HL-60 (cell line): ENCODE results near the gene B3GAT2.

ENCODE experiments used
- DNase-seq, 2 experiments: peaks; one replicate each; pipeline ENCODE4 v3.0.0-alpha.2; 2010 to 2020; ENCODE audit warnings: low read depth in 1 of 2, low spot score in 1 of 2
- H3K27ac ChIP-seq: fragments of 250-450 bp; sonication (Bioruptor Pico); replicated peaks from 2 replicates; pipeline ENCODE4 v1.5.1; 2020; ENCODE audit warnings: mild to moderate bottlenecking, moderate library complexity
- H3K27me3 ChIP-seq: fragments of 250-450 bp; sonication (Bioruptor Pico); 2 replicates; pipeline ENCODE4 v1.5.1; 2021; ENCODE audit warnings: mild to moderate bottlenecking, moderate library complexity; ENCODE audit not compliant: insufficient read depth, poor library complexity, severe bottlenecking
- H3K4me3 ChIP-seq: replicated peaks from 2 replicates; pipeline ENCODE4 v1.5.1; 2011; ENCODE audit warnings: mild to moderate bottlenecking, control low read depth, low read length; ENCODE audit not compliant: insufficient read depth
- CTCF ChIP-seq: IDR thresholded peaks from one replicate; pipeline ENCODE4 v1.5.1; 2011; ENCODE audit warnings: low read length, control low read depth, inconsistent platforms; ENCODE audit not compliant: insufficient read depth
- GABPA ChIP-seq: IDR thresholded peaks from 2 replicates; pipeline ENCODE4 v1.6.1; 2012; ENCODE audit warnings: low read depth
- POLR2AphosphoS5 ChIP-seq: IDR thresholded peaks from 2 replicates; pipeline ENCODE4 v1.6.1; 2012; ENCODE audit warnings: low read depth
- REST ChIP-seq: IDR thresholded peaks from 2 replicates; pipeline ENCODE4 v1.6.1; 2012; ENCODE audit warnings: low read depth; ENCODE audit not compliant: insufficient replicate concordance
- SPI1 ChIP-seq: IDR thresholded peaks from 2 replicates; pipeline ENCODE4 v1.6.1; 2012; ENCODE audit warnings: low read depth, mild to moderate bottlenecking, borderline replicate concordance

B3GAT2 gene

DNA sequence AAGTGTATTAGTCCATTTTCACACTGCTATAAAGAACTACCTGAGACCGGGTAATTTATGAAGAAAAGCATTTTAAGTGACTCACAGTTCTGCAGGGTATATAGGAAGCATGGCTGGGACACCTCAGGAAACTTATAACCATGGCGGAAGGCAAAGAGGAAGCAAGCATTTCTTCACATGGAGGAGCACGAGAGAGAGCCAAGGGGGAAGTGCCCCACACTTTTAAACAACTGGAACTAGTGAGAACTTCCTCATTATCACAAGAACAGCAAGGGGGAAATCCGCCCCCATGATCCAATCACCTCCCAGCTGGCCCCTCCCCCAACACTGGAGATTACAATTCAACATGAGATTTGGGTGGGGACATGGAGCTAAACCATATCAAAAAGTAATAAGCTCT, 28.3 kb upstream of the B3GAT2 start:
- no peak overlapping the region for H3K4me3 ChIP-seq
- no peaks in the 10 kb centered on the region for H3K27me3 ChIP-seq
- TF ChIP-seq SPI1 (peak; percentile 93), CTCF (no peak)
- peak overlapping the region; percentile 40; the same call in 1 of the 2 replicates for H3K27ac ChIP-seq
- DNase-seq = peak; percentile 83 to 84

DNA sequence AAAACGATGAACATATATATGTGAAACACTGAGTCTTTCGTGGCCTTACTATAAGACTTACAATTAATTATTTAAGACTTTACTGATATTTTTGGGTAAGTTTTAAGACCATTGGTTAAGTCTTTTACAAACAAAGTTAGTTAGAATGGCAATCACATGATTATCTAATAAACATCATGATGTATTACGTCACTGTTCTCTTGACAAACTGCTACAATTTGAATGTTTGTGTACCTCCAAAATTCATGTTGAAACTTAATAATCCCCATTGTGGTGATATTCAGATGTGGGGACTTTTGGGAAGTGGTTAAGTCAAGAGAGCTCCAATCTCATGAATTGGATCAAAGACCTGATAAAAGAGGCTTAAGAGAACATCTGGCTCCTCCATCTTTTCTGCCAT, 25.9 kb upstream of the B3GAT2 start:
- DNase-seq = no peak
- no peak overlapping the region for H3K27ac ChIP-seq
- TF ChIP-seq GABPA (no peak), REST (no peak), SPI1 (no peak), CTCF (no peak), POLR2AphosphoS5 (no peak)
- H3K27me3 ChIP-seq = no peaks in the 10 kb centered on the region
- no peak overlapping the region for H3K4me3 ChIP-seq

DNA sequence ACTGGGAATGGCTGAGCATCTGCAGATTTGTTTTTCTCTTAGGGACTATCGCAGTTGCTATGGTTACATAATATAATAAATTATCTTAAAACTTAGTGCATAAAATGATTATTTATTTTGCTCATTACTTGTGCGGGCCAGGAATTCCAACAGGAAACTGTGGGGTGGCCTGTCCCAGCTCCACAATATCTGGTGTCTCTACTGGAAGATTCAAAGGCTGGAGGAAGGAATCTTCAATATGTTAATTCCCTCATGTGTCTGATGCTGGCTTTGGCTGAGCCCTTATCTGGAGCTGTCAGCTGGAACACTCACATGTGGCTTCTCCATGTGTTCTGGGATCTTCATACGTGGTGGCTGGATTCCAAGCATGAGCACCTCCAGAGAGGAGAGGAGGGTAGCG, 23.9 kb upstream of the B3GAT2 start:
- no peak for TF ChIP-seq GABPA
- TF ChIP-seq REST = no peak
- no peak for TF ChIP-seq POLR2AphosphoS5
- TF ChIP-seq CTCF = no peak
- no peak for TF ChIP-seq SPI1
- Histone ChIP-seq H3K27ac (no peak overlapping the region), H3K27me3 (peaks cover 4% of the 10 kb centered on the region), H3K4me3 (no peak overlapping the region)
- DNase-seq = no peak

DNA sequence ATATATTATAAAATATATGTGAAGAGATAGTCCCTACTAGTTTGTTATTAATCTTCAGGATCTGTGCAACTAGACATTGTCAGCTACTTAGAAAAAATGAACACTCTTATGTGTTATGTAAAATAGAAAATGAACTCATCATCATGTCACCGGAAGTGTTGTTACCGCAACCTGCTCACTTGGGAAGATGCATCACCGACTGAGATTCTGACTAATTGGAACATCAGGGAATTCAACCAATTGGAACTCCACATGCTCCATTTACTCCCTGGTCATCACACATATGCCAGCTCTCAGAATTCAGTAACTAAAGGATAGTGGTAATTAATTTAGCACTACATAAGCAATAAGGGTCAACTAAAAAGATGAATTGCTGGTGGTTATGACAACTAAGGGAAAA, 16.7 kb upstream of the B3GAT2 start:
- DNase-seq = no peak
- Histone ChIP-seq H3K27ac (no peak overlapping the region), H3K27me3 (peaks cover 4% of the 10 kb centered on the region), H3K4me3 (no peak overlapping the region)
- no peak for TF ChIP-seq GABPA
- TF ChIP-seq SPI1 = no peak
- TF ChIP-seq POLR2AphosphoS5 = no peak
- no peak for TF ChIP-seq CTCF
- TF ChIP-seq REST = no peak
